CD4-positive, alpha-beta T cell treated with Interleukin-15 for 4 hours (primary cell): ENCODE measurements around the gene PLIN4.

Experiments used
- DNase-seq: peaks from one replicate; pipeline ENCODE4 v3.0.0-alpha.2; 2020; ENCODE audit warnings: low spot score

Gene PLIN4

DNA sequence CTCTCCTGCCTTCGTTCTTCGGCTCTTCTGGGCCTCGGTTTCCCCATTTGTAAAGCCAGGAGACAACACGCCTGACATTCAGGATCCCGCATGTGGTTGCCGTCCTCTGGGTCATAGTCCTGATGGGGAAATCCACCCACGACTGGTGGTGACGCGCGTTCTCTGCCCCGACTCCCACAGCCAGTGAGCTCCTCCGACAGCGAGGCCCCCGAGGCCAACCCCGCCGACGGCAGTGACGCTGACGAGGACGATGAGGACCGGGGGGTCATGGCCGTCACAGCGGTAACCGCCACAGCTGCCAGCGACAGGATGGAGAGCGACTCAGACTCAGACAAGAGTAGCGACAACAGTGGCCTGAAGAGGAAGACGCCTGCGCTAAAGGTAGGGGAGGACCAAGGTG, 29.8 kb downstream of the PLIN4 start:
- DNase-seq = no peak

DNA sequence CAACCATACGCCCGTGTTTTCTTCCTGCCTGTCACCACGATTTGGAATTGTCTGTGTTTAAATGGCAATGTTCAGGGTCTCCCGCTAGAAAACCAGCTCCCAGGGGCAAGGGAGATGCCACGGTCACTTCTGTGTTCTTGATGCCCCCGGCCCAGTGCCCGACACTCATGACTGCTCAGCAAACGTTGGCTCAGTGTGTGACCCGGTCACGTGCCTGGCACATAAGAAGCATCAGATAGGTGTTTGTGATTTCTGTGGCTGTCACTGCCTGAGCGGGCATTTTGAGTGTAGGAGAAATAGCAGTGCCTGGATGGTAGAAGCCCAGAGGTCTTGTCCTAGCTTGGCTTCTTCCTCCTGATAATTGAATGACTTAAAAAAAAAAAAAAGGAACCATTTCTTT, 30.7 kb downstream of the PLIN4 start:
- no peak for DNase-seq

DNA sequence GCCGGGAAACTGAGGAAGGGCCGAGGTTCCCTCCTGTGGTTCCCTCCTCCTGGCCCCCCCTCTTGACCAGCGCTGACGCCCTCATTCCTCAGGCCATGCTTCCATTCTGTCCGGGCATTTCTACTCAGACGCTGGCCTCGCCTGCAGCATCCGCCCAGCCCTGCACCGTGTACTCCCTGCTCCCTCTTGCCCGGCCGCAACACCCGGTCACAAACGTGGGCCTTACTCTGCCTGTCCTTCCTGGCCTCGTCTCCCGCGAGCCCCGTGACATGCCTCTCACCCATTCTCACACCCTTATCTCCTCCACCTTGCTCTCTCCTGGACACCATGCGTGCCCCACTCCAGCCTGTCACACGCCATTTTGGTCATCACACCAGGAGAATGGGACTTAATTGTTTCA, 34.9 kb downstream of the PLIN4 start:
- no peak for DNase-seq

DNA sequence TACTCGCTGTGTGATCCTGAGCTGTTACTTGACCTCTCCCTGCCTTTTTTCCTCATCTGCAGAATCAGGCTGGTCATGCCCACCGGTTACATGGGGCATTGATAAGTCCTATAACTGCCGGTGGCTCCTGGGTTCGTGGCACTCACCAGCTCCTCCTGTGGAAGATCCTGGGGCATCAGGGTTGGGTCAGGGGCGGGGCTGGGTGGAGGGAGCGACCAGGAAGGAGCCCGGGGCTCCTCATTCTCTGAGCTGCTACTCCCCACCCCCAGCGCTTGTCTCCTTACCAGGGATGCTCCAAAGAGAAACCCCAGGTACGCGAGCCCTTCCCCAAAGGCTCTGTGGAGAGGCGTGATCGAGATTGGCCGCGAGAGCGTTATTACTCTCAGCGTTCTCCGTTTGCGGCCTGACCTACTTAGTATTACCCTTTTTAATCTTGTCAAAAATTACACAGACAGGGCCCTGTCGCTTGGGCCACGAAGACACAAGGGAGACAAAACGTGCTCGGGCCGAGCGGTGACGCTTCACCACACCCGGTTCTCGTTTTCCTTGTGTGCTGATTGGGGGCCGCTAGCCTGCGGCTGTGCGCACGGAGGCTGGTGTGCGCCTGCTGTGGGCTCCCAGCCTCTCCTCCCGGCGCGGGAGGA, 35.4 kb downstream of the PLIN4 start:
- no peak for DNase-seq

DNA sequence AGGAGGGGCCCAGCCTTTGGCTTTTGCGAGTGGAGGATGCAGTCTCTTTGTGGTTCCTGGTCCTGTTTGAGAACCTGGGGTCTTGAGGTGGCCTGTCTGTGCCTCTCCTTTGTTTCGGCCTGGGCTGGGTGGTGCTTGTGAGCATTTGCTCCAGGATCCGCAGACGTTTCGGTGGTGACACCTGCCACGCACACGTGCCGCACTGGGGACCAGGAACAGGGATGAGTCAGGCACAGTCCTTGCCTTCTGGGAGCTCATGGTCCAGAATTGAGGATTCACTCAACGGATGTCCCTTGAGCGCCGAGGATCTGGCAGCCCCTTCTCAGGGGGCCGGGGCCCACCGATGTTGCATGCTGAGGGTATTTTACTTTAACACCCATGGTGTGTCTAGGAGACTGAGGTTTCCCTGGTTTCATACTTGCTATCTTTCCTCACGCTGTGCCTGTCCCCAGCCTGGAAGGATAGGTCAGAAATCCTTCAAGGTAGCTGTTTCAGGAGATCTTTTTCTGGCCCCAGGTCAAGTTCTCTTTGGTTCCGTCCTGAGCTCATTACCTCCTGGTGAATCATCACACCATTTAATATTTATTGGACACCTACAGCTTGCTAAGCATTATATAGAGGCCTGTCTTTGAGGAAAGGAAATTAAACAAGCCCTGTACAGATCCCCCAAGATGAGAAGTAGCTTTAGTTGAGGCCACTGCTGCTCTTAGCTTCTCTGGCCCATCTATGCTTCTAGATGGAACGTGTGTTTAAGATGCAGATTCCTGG, 41.1 kb downstream of the PLIN4 start:
- no peak for DNase-seq

DNA sequence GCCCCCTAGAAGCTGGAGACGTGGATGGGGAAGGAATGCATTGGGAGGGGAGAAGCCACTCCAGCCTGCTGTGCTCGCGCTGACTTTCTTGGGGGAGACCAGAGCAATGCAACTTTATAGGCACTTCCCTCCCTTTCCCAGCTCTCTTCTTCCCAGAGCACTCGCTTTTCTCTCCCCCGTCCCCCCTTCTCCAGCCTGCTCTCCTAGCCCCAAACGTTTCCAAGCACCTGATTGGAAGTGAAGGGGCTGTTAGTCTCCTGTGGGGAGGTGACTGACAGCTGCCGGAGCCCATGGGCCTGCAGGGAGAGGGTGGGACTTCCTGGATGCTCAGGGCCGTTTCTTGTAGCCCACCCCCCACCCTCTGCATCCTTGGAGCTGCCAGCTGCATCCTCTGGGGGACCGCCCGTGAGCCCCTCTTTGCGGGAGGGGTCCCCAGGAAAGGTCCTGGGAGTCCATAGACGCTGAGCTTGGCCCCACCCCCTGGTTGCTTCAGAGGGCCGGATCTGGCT, 43.7 kb downstream of the PLIN4 start:
- no peak for DNase-seq

DNA sequence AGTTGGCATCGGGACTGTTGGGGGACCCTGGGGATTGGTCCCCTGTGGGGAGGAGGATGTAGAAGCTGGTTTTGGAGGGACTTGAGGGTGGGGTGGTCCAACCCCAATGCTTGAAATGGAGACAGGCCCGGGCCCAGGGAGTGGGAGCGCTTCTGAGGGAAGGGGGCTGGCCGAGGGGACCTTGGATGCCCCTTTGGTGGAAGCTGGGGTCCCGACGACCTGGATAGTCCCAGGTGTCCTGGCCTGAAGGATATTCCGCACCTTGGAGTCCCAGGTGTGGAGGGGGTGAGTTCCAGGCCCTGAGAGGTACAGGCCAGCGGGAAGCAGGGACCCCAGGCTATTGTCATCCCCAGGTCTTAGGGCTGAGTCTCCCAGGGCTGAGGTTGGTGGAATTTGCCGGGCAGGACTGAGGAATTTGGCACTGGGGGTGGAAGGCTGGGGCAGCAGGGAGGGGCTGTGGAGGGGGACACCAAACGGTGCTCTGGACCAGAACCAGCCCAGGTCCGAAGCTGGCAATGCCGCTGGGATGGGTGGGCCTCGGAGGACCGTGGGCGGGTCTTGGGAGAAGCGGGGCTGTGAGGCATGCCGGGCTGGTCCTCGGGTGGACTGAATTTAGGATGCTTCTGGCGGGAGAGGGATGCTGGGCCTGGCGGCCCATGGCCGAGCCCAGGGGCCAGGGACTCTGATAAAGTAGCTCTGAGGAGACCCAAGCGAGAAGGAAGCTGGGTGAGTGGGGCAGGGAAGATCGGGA, 44.3 kb downstream of the PLIN4 start:
- DNase-seq = no peak

DNA sequence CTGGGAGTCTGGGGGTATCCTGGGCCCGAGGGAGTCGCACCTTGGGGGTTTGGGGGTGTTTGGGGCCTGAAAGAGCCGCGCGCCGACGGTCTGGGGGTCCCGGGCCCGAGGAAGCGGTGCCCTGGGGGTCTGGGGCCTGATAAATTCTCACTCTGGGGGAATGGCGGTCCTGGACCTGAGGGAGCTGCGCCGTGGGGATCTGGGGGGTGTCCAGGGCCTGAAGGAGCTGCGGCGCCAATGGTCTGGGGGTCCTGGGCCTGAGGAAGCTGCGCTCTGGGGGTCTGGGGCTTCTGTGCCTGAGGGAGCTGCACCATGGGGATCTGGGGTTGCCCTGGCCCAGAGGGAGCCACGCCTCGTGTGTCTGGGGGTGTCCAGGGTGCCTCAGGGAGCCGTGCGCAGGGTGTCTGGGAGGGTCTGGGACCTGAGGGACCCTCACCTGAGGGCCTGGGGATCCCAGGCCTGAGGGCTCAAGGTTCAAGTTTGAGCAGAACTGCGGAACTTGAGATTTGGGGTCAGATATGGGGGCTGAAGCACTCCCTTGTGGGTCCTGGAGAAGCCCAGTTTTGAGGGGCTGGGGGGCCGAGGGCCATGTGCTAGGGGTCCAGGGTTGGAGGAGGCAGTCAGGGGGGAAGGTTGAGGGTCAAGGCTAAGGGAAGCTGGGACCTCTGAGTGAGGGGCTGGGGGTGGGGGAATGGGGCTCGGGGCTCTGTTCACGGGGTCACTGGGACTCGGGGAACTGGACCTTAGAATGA, 45.1 kb downstream of the PLIN4 start:
- no peak for DNase-seq

DNA sequence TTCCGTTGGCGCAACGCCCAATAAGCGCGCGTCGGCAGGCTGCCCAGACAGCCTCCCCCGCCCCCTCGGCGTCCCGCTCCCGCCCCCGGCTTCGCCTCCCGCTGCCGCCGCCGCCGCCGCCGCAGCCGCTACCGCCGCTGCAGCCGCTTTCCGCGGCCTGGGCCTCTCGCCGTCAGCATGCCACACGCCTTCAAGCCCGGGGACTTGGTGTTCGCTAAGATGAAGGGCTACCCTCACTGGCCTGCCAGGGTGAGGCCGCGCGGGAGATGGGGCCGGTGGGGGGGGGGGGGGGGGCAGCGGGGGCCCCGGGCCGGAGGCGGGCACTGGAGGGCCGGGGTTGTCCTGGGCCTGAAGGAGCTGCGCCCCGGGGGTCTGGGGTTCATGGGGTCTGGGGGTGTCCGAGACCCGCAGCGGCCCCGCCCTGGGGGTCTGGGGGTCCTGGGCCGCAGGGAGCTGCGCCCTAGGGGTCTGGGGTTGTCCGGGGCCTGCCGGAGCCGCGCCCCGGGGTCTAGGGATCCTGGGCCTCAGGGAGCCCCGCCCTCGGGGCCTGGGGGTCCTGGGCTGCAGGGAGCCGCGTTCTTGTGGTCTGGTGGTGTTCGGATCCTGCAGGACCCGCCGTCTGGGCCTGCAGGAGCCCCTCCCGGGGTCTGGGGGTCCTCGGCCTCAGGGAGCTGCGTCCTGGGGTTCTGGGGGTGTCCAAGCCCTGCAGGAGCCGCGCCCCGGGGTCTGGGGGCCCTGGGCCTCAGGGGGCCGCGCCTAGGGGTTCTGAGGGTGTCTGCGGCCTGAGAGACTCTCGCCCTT, 45.9 kb downstream of the PLIN4 start, which contains the start of gene HDGFL2:
TSS of gene HDGFL2 (plus strand) at position 124 of the 801 bp plus-strand sequence. CDS start at position 178, 54 bp downstream.
- no peak for DNase-seq

DNA sequence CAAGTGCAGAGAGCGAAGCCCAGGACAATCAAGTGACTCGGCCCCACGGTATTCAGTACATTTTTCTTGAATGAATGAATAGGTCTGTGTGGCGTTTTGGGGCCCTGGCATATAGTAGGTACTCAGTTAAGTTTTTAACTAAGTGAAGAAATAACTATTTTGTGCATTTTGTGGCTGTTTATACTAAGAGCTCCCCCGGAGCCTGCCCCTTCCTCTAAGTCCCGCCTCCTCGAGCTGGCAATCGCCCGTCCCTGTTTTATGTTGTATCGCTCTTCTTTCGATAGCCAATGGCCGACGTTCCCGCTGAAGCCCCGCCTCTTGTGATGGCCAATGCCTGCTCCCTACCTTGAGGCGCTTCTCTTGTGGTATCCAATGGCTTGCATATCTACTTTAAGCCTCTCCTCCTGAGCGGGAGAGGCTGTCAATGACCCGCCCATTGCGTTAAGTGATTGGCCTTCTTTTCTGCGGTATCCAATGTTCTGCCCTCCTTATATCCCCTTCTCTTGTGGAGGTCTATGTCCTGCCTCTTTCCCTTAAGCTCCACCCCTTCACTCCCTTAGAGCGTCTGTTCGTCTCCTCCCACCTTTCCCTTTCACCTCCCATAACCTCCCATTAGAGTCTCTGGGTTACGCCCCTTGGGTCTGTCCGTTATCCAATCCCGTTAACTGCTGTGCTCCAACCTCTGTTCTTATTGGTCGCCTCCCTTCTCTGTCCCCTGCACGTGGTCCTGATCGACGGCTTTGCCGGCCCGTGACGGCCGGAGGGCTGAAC, 46.7 kb downstream of the PLIN4 start:
- DNase-seq = peak; percentile 99

DNA sequence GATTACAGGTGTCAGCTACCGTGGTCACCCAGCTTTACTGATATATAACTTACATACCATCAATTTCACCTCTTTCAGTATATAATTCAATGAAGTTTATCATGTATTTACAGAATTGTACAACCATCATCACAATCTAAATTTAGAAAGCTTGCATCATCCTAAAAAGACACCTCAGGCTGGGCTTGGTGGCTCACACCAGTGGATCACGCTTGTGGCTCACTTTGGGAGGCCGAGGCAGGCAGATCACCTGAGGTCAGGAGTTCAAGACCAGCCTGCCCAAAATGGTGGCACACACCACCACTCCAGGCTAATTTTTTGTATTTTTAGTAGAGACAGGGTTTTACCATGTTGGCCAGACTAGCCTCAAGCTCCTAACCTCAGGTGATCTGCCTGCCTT, 50.5 kb downstream of the PLIN4 start:
- no peak for DNase-seq

DNA sequence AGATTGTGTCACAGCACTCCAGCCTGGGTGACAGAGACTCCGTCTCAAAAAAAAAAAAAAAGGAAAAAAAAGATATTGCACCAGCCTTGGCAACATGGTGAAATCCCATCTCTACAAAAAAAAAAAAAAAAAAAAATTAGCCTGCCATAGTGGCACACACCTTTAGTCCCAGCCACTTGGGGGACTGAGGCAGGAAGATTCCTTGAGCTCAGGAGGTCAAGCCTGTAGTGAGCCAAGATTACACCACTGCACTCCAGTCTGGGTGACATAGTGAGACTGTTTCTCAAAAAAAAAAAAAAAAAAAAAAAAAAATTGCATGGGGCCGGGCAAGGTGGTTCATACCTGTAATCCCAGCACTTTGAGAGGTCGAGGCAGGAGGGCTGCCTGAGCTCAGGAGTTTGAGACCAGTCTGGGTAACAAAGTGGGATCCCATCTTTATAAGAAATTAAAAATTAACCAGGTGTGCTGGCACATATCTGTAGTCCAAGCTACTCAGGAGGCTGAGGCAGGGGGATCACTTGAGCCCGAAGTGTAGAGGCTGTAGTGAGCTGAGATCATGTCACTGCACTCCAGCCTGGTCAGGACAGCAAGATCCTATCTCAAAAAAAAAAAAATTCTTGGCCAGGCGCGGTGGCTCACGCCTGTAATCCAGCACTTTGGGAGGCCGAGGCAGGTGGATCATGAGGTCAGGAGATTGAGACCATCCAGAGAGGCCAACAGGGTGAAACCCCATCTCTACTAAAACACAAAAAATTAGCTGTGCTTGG, 53.3 kb downstream of the PLIN4 start:
- no peak for DNase-seq

DNA sequence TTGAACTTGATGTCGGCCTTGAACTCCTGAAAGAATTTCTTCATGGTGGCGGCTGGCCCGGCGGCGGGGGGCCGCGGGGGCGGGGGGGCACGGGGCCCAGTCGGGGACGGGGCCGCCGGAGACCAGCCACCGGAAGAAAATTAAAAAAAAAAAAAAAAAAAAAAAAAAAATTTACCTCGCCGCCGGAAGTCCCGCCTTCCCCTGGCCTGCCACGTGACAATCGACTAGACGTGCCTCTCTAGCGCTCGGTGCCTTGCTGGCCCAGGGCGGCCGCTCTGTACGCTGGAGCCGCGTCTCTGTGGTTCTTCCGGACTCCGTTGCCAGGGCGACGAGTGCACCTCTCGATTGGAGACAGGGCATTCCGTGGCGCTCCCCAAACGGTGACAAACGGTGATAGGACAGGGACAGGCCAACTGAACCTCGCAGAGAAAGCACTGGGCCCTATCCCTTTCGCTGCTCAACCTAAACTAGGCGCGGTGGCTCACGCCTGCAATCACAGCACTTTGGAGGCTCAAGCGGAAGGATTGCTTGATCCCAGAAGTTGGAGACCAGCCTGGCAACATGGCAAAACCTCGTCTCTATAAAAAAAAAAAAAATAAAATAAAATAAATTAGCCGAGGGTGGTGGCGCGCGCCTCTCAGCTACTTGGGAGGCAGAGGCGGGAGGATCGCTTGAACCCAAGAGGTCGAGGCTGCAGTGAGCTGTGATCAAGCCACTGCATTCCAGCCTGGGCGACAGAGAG, 60.5 kb downstream of the PLIN4 start, which contains the start of gene UBXN6:
TSS of gene UBXN6 (minus strand) at position 141 of the 742 bp plus-strand sequence. CDS start at position 44, 97 bp downstream.
- peak; percentile 100 for DNase-seq

DNA sequence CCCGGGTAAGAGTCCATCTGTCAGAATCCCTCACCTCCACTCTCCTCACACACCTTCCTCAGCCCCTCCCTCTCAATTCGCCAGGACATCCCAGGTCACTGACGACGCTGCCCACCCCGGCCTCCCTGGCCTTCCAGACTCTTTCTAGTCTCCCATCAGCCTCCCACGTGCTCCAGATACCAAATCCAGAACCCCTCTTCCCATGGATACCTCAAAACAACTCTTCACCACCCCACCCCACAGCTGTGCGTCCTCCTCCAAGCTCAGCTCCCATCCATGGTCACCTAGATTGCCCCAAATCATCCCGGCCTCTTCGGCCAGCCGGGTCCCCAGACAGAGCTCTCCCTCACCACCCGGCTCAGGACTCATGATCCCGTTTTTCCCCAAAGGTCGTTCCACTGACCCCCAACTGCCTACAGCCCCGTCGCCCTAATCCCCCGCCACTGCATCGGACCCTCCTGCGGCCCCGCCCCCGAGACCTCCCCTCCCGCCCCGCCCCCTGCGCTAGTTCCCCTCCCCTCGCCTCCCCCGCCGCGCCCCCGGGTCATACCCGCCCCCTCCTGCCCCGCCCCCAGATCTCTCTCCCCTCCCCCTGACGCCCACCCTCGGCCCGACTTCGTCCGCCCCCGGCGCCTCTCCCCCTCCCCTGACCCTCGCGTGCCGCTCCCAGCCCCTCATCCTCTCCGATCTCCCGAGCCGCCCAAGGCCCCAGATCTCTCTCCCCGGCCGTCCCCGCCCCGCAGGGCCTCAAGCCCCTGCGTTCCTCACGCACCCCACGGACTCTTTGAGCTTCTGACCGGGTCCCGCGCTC, 61.2 kb downstream of the PLIN4 start:
- peak; percentile 22 for DNase-seq

DNA sequence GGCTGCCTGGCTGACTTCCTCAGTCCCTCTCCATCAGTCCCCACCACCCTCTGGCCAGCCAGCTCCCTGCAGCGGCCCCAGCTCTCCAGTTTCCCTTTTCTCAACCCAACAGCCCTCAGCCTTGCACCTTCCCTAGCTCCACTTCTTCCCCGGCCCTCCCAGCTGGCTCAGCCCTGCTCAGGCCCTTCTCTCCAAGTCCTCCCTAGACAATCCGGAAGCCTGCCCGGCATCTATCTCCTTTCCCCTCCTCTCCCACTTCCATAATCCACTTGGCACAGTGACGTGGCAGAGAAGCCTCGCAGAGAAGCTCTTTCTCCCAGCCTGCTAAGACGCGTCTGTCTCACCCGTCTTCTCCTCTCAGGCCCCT, 61.8 kb downstream of the PLIN4 start:
- DNase-seq = no peak

DNA sequence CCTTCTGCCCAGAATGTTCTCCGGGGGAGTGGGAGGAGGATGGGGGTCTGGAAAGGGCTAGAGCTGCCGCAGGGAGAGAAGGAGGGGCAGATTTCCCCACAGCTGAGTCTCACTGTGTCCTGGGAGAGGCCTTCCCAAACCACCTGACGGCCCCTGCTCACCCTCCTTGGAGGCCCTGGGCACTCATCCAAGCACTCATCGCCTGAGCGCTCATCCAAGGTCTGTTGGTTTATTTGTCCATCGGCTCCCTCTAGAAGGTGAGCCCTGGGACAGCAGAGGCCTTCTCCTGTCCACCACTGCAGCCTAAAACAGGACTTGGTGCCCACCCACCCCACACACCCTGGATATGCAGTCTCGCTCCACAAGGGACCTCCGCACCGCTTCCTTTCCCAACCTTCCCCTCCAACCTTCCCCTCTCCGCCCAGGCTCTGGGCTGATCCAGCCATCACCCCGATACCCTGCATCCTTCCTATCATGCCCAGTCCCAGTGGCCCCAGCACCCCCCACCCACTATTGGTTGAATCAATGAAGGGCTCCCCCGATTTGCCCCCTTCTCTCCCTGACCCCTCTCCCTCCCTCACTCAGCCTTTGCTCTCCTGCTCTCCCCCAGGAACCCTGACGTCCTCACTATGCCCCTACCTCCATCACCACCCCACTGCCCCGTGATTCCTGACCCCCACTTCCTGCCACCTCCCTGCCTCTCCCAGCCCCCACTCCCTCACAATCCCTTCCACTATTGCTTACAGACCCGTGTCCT, 62.4 kb downstream of the PLIN4 start:
- DNase-seq = no peak
